GM21529 (cell line): ENCODE results near the gene PROK1.
"Not testable (repeated sequence)": the region's sequence is repeated elsewhere in the genome, so short reads cannot be mapped to it uniquely, and the experiment has no call there.

Source experiments
- ATAC-seq: cut with Tn5 transposase; IDR thresholded peaks from one replicate; pipeline ENCODE4 v1.9.1; 2021; ENCODE audit not compliant: unreplicated experiment

Gene PROK1

DNA sequence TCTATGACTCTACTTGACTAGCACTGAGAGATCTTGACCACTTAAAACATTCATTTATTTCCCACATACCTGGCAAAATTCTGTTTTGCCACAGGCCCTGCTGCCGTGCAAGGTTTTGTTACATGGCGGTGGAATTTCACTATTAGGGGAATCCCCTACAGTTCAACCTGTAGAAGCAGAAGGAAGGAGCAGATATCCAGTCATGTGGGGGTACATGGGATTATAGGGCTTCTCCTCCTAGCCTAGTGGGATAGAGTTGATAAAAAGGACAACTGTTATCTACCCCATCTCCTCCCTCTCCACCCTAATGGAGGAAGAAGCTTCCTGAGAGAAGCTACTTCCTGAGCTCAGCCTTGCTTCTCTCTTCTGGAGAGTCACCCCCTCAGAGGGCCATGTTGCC is 17.7 kb upstream of the PROK1 start:
- ATAC-seq = no peak

DNA sequence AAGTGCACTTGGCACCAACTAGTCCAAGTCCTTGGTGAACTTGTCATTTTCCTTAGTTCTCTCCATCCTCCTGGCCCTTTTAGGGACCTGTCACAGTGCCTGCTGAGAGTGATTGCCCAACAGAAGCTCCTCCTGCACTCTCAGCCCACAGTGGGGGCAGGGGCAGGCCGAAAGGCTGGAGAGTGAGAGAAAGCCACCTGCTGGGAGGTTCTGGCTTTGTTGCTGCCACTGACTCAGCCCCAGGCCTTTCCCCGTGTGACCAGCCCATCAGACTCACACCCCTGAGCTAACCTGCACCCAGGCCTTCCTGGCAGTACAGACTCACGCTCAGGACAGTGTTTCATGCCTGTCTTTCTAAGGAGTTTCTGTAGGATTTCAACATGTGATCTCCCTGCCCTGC is 17.1 kb upstream of the PROK1 start:
- no peak for ATAC-seq

DNA sequence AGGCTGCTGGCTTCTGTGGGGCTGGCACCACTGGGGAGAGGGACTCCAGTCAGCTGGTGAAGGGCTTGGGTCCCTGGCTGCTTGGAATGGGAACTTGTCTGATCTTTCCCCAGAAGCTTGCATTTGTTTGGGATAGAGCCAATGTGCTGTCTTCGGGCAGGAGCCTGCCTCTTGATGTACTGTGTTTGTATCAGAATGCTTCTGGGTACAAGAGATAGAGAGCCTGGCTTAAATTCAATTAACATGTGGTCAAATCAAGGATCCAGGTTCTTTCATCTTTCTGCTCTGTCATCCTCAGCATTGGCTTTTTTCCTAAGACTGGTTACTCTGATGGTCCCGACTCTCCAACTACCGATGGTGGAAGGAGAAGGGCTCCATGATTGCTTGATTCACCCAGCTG is 16.0 kb upstream of the PROK1 start:
- ATAC-seq = no peak

DNA sequence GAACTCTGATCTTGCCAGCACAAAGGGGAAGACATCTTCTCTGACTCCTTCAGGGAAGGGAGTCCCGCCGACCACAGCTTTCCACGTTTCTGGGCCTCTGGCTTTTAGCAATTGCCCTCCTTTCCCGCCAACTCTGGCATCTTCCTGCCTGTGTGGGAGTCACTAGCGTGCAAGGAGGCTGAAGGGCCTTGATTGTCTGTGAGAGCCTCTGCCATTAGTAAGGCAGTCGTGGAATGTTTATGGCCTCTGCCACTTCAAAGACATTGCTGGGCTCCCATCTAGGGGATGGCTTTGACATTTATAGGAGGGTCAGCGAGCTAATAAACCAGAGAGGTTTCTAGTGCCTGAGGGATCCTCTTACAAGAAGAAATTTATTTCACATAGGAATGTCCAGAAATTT is 14.3 kb upstream of the PROK1 start:
- ATAC-seq = no peak

DNA sequence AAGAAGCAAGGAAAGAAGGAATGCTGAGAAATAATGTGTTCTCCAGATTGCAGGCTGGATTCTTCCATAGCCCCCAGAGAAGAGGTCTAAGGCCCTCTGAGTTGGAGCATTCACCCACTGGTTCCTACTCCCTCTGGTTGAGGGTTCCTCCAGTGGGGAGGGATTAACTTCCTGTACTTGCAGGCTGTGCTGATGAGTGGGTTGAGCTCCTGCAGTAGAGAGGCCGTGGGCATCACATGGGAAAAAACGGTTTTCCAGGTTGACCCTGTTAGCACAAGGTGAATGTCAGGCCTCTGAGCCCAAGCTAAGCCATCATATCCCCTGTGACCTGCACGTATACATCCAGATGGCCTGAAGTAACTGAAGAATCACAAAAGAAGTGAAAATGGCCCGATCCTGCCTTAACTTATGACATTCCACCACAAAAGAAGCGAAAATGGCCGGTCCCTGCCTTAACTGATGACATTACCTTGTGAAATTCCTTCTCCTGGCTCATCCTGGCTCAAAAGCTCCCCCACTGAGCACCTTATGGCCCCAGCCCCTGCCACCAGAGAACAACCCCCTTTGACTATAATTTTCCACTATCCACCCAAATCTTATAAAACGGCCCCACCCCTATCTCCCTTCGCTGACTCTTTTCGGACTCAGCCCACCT is 13.2 kb upstream of the PROK1 start:
- not testable (repeated sequence) for ATAC-seq

DNA sequence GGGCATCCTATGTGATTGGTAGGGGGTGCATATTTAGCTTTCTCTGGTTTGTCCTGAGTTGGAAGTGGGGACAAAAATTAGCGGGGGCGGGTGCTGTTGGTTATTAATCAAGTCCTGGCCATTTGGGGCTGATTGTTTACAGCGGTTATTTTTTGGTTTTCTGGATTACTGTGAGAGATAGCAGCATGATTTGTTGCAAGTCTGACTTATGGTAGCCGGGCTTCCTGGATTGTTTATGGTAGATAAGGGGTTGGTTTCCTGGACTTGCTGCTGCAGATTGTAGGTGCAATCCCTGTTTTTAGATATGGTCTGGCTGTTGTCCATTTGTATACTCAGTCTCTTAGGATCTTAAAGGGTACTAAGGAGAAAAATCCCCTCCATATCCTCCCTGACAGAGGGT is 12.1 kb upstream of the PROK1 start:
- no peak for ATAC-seq

DNA sequence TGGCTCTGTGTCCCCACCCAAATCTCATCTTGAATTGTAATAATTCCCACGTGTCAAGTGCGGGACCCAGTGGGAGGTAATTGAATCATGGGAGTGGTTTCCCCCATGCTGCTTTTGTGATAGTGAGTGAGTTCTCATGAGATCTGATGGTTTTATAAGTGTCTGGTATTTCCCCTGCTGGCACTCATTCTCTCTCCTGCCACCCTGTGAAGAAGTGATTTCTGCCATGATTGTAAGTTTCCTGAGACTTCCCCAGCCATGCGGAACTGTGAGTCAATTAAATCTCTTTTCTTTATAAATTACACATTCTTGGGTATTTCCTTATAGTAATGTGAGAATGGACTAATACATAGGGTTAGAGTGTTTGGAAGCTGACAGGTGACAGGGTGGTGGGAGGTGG is 11.1 kb upstream of the PROK1 start:
- ATAC-seq = not testable (repeated sequence)

DNA sequence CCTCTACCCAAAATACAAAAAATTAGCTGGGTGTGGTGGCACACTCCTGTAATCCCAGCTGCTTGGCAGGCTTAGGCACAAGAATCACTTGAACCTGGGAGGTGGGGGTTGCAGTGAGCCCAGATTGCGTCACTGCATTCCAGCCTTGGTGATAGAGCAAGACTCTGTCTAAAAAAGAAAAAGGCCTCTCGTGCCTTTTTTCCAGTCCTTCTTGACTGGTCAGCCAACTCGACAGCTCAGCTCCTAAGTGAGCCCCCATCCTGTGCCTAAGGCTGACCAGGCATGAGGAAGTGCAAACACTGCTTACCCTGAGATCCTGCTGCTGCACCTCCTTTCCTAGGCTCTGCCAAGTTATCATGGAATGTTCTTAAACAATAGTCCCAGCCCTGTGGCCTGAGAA is 10.1 kb upstream of the PROK1 start:
- no peak for ATAC-seq

DNA sequence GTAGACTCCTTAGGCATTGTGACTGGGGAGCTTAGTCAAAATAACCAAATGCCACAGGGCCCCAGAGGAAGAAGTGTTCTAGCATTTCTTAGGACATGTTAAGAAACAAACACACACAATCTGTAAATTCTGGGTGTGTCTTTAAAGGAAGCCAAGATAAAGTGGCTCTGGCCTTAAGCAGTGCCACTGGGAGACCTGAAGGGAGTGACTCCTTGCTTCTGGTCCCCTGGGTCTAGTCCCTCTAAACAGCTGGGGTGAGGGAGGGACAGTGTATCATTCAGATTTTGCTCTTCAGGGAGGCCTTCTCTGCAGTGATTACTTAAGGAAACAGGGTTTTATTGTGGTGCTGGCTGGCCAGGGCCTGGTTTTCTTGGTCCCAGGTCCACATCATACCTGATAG is 9.1 kb upstream of the PROK1 start:
- no peak for ATAC-seq

DNA sequence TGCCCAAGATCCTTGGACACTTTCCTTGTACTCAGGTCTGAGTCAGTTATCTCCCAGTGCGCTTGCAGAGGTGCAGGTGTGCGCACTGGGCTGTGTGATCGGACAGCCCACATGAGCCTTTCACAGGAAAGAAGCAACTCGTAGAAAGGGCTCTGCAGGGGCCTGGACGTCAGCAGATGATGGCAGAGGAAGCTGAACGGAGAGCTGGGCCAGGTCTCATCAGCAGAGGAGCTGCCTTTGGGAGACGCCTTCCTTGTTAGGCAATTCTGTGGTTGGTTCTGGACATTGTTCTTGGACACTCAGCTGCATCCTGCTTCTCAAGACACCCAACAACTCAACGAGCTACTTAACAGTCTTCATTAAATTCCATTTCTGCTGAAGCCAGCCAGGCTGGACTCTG is 7.5 kb upstream of the PROK1 start:
- ATAC-seq = no peak

DNA sequence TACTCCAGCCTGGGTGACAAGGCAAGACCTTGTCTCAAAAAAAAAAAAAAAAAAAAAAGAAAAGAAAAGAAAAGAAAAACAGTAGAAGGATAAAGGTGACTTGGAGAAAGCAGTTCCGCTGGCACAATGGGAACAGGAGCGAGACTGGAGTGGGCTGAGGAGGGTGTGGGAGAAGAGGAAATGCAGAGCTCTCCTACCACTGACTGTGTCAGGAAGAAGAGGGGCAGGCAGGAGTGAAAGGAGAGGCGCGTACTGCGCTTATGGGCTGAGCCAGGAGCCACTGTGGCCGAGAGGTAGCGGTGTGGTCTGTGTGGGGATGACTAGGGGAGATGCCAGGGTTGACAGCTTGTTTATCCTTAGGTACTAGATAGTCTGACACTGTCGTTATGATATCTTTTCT is 6.4 kb upstream of the PROK1 start:
- ATAC-seq = no peak

DNA sequence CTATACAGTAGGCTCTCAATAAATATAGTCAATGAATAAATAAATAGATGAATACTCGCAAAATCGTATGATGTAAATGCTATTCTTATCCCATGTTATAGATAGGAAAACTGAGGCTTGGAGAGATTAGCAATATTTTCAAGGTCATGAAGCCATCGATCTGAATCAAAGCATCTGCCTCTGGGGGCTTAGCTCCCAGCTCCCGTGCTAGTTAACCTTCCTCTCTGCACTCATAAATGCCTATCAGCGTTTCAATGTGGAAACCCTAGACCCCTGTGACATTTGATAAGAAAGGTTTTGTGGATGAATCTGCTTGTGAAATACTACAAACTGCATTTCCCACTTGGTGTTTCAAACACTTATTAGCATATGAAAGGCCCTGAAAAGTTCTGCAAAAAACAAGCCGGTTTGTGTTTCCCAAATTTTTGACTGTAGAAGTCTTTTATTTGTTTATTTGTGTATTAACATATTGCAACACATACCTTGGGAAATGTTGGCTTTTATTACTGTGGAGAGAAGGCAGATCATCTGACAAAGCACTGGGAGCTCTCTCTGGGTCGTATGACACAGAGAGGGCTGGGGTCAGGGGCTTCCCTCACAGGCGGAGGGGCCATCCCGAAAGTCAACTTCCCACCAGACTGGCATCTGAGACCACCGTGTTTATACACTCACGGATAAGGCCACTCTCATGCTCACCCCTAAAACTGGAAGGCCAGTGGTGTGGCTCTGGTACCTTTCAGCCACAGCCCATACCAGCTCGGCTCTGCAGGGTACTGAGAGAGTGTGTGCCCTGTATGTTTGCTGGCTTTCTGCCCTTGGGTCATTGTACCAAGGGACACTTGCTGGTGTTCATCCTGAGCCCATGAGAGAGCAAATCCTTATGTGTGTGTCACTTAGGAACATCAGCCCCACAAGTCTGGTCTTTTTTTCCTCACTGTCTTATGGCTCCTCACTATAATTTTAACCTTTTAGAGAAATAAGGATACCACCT is 993 bp upstream of the PROK1 start:
- ATAC-seq = no peak

DNA sequence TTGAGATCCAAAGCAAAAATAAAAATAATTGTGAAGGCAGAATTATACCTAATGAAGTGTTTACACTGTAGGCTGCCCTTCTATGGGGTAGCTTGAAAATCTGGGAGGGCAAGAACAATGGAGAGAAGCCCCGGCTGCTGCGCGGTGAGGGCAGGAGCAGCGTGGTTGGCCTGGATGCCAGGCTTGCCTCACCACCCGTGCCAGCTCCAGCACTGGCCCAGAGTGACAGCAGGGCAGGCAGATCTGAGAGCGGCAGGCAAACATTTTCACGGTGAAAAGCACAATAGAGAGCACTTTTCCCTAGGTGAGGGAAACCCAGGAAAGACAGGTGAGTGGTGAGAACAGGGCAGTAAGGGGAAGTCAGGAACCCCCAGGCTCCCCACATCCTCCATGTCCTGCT is 1.4 kb downstream of the PROK1 start:
- ATAC-seq = no peak

DNA sequence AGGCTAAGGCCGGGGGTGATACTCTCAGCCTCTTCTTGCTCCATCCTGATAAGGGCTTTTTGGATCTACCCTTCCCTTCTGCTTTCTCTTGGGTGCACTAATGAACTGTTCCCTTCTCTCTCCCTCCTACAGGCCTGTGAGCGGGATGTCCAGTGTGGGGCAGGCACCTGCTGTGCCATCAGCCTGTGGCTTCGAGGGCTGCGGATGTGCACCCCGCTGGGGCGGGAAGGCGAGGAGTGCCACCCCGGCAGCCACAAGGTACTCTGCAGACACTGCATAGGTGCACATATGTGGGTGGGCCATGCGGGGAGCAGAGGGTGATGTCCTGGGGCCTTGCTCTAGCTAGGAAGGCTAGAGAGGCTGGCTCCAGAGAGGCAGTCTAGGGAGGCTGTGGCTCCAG is 2.9 kb downstream of the PROK1 start:
- ATAC-seq = no peak

DNA sequence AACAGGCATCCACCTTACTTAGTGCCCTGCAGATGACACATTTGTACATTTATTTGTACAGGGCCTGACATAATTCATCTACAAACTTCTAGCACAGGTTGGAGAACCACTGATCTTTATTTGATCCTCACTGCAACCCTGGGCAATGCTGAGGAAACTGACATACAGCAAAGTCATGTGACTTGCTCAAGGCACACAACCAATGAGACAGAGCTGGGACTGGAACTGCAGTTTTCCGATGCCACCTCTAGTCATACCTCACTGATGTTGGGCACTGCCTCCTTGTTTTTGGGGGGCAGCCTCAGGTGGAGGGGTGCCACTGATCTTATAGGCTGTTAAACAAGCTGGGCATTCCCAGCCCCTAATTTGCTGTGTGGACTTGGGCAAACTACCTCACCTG is 3.4 kb downstream of the PROK1 start:
- ATAC-seq = no peak

DNA sequence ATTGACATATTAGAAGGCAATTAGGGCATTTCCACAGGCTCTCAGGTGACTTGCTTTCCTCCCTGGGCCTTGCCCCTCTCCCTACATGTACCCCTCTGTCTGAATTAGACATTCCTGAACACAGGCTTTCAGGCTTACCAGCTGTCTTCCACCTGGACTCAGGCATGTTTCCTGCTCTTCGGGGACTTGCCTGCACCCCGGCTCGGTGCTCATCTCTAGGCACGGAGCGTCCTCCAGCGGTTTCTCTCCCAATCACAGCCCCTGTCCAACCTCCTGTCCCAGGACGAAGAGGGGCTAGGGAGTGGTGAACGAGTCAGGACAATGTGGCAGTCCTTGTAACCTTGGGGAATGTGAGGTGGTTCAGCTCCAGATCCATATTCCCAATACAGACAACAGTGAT is 4.2 kb downstream of the PROK1 start:
- no peak for ATAC-seq

DNA sequence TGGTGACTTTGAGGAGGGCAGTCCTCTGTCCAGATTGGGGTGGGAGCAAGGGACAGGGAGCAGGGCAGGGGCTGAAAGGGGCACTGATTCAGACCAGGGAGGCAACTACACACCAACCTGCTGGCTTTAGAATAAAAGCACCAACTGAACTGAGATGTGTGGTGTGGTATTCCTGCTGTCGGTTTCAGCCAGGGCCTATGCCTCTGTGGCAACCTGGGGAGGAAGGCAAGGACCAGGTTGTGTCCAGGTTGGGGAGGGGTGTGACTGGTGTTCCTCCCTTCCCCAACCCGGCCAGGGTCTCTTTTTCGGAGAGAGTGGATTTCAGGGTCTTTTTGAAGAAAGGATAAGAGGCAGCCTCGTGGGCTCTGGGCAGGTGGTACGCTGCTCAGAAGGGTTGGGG is 6.3 kb downstream of the PROK1 start:
- ATAC-seq = no peak

DNA sequence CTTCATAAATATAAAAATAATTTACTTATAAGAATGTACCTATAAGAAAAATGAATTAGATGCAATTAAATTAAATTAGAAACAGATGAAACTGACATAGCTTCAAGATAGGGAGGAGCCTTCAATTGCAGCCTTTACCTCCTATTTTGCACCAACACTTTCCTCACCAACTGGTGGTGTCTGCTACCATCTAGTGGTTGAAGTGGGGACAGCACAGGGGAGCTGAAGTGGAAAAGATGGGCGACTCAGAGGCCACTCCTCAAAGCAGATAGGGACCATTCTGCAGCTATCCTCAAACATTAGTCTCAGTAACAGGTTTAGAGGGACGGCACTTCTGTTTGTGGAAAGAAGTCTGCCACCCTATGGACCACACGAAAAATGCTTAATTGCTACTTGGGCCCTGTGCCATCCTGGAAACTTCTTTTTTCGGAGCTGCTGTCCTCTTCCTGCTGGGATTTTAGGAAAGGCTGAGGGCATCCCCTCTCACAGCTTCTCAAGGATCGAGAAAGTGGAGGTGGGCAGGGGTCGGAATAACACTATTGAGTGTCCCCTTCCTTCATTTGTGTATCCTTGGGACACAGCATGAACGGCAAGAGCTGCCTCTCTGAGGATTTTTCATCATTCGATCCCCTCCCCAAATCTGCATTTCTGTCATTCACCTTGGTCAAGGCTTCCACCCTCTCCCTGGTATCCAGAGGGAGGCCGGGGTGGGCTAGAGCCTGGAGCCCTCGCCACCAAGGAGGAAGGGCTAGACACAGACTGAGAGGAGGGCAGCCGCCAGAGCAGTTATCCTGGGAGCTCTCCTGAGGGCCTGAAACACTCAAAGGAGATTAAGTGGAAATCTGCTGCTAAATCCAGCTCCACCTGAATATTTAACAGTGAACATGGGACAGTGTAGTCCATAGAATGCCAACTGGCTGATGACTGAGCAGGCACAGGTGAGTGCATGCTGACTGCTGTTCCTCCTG is 9.6 kb downstream of the PROK1 start:
- peak; percentile 65 for ATAC-seq

DNA sequence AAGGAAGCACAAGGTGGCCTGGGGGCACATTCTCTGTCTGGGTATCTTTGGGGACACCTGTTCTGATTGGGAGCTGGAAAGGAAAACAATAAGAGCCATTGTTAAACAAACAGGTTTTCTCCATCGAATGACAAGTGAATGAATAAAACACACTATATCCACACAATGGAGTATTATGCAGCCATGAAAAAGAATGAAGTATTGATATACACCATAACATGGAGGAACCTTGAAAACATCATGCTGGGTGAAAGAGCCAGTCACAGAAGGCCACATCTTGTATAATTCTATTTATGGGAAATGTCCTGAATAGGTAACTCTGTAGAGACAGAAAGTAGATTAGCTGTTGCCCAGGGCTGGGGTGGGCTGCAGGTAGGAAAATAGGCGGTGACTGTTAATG is 11.1 kb downstream of the PROK1 start:
- ATAC-seq = no peak

DNA sequence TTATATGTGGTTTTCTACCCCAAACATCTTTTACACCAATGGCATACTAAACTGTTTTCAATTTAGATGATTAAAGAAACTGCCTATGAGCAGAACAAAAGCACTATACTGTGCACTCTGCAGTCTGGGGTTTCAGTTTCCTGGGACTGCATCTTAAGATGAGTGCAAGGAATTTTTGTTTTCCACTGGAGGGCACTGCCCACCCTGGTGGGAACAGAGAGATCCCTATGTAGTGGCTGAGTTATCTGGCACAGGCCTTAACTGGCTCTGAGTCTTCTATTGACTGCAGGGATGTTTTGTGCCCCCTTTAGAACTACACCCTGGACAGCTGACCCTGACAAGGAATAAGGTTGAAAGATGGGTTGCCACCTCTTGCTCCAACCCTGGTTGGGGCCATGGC is 12.0 kb downstream of the PROK1 start:
- no peak for ATAC-seq

DNA sequence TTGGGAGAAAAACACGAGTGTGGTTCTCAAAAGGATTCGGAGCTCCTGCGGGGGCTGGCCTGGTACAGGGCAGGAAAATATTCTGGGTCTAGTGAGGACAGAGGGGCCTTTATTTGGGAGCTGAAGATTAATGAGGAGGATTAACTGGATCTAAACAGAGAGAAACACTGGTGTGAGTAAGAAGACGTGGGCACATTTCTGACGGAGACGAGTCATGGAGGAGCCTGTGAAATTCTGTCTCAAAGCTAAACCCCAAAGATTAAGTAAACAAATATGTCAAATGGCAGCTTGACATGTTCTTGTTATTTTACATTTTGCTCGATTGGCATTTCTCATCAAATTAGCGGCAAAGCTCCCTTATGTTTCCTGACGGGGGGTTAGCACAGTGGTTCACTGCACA is 12.8 kb downstream of the PROK1 start:
- no peak for ATAC-seq
